Measurements from ENCODE around the gene STX11. TPM values are rescaled to one million over a fixed set of nuclear protein-coding genes. Genes with fewer than 3 reads are reported as not detected.

The STX11 gene
- total RNA-seq, 1 experiment from 2014 or later = 0.69 TPM

- no peaks in the 10 kb centered on the region for H3K79me2 ChIP-seq (ENCODE audit: insufficient read depth, low read length)
- no peaks in the 10 kb centered on the region for H3K27me3 ChIP-seq (ENCODE audit: insufficient read depth, low read length)
- no TSS peak for BruUV-seq (replicated peaks)
- H3K4me1 ChIP-seq (ENCODE audit: control insufficient read depth in 1 of 2, insufficient read depth in 2 of 2, low read length in 2 of 2) = no peaks in the 10 kb centered on the region
- DNase-seq (ENCODE audit: low read depth, low spot score) (no peak), ATAC-seq (no peak)
- no peaks in the 10 kb centered on the region for H3K9me2 ChIP-seq (ENCODE audit: insufficient read depth)
- no peak overlapping the region for H3K27ac ChIP-seq (ENCODE audit: low read depth, low read length)
- no peak overlapping the region for H3K4me3 ChIP-seq (replicated peaks in 1 of 2; ENCODE audit: low read depth in 1 of 2, low read length in 2 of 2)
- H4K20me1 ChIP-seq (ENCODE audit: insufficient read depth) = no peaks in the 10 kb centered on the region
- no peak for TF ChIP-seq ELF1 (IDR thresholded peaks at IDR 0.05; ENCODE audit: borderline replicate concordance, low read depth)
- no peak for TF ChIP-seq SIN3A (IDR thresholded peaks at IDR 0.05; ENCODE audit: low read depth)
- no peak for TF ChIP-seq RAD21 (IDR thresholded peaks at IDR 0.05; ENCODE audit: low read depth)
- TF ChIP-seq POLR2A (IDR thresholded peaks at IDR 0.05; ENCODE audit: borderline replicate concordance, extremely low read depth, insufficient read depth, insufficient read length) = no peak
- TF ChIP-seq JUND (IDR thresholded peaks at IDR 0.05) = no peak
- TF ChIP-seq CEBPB (IDR thresholded peaks at IDR 0.05; ENCODE audit: low read depth) = no peak
- no peak for TF ChIP-seq ATF3 (IDR thresholded peaks at IDR 0.05)
- TF ChIP-seq ZBTB33 (IDR thresholded peaks at IDR 0.05; ENCODE audit: extremely low read depth, insufficient replicate concordance, low read length) = no peak
- TF ChIP-seq MAX (IDR thresholded peaks at IDR 0.05) = no peak
- TF ChIP-seq SP1 (IDR thresholded peaks at IDR 0.05; ENCODE audit: low read depth) = no peak
- TF ChIP-seq CBX3 (IDR thresholded peaks at IDR 0.05; ENCODE audit: low read depth) = no peak
- TF ChIP-seq EZH2 (IDR thresholded peaks at IDR 0.05) = no peak
- TF ChIP-seq FOSL1 (IDR thresholded peaks at IDR 0.05; ENCODE audit: low read depth) = no peak
- TF ChIP-seq CTCF (IDR thresholded peaks at IDR 0.05 in 2 of 3, conservative IDR thresholded peaks at IDR 0.05 in 1 of 3; ENCODE audit: borderline replicate concordance in 1 of 3, insufficient read depth in 1 of 3, low read depth in 2 of 3, low read length in 2 of 3) = no peak
- no peak for TF ChIP-seq POLR2AphosphoS5 (IDR thresholded peaks at IDR 0.05; ENCODE audit: low read depth, low read length)
- no peak for TF ChIP-seq ZFX (IDR thresholded peaks at IDR 0.05)
- TF ChIP-seq TCF7L2 (IDR thresholded peaks at IDR 0.05; ENCODE audit: borderline replicate concordance, extremely low read depth, insufficient read depth, insufficient read length) = no peak
- no peak for TF ChIP-seq REST (IDR thresholded peaks at IDR 0.05; ENCODE audit: low read depth)
- no peak for TF ChIP-seq ZNF274 (IDR thresholded peaks at IDR 0.05; ENCODE audit: low read depth, low read length)
- no peak overlapping the region for H3K4me2 ChIP-seq (ENCODE audit: low read length)
- ChIA-PET POLR2A (no interaction called here), RAD21 (ENCODE audit: low non-redundant PET in 1 of 2, low total read pairs in 2 of 2, uncharacterized antibody in 2 of 2, unreplicated experiment in 2 of 2) (no interaction called here), CTCF (no interaction called here)
- no peaks in the 10 kb centered on the region for H3K9me3 ChIP-seq (ENCODE audit: control insufficient read depth in 1 of 2, insufficient read depth in 1 of 2, low read depth in 1 of 2, low read length in 2 of 2)
- H3K36me3 ChIP-seq (ENCODE audit: control insufficient read depth in 1 of 2, insufficient read depth in 2 of 2, low read length in 2 of 2) = no peaks in the 10 kb centered on the region
- no peak overlapping the region for H2AFZ ChIP-seq (ENCODE audit: low read depth, low read length, poor library complexity, severe bottlenecking)
- no peak overlapping the region for H3K9ac ChIP-seq (ENCODE audit: low read length)
- intact Hi-C loops (cut with micrococcal nuclease) = no loop called here
These were observed 84.1 kb downstream of the STX11 start for GRCh38 chr6:144234399-144234798.
